NT2/D1 (cell line): ENCODE results near the gene FGFR2.

Experiments
- DNase-seq: peaks from one replicate; pipeline ENCODE4 v3.0.0-alpha.2; 2011; ENCODE audit warnings: low read depth, low spot score
- H3K27me3 ChIP-seq: 2 replicates; pipeline ENCODE4 v1.6.0; 2011; ENCODE audit warnings: mild to moderate bottlenecking; ENCODE audit not compliant: insufficient read length, insufficient read depth
- H3K36me3 ChIP-seq: 2 replicates; pipeline ENCODE4 v1.6.1; 2011; ENCODE audit warnings: mild to moderate bottlenecking, low read length, mixed read lengths; ENCODE audit not compliant: insufficient read depth, insufficient read length
- H3K4me1 ChIP-seq: 2 replicates; pipeline ENCODE4 v1.5.1; 2011; ENCODE audit not compliant: insufficient read depth, insufficient read length
- H3K4me3 ChIP-seq: 2 replicates; pipeline ENCODE4 v1.5.1; 2011; ENCODE audit warnings: low read depth; ENCODE audit not compliant: insufficient read length
- H3K9ac ChIP-seq: 2 replicates; pipeline ENCODE4 v1.6.0; 2011; ENCODE audit warnings: low read depth; ENCODE audit not compliant: insufficient read length
- H3K9me3 ChIP-seq: 2 replicates; pipeline ENCODE4 v1.5.1; 2011; ENCODE audit warnings: mild to moderate bottlenecking, low read length; ENCODE audit not compliant: insufficient read depth
- SUZ12 ChIP-seq: IDR thresholded peaks from 2 replicates; pipeline ENCODE4 v1.6.1; 2011; ENCODE audit not compliant: insufficient read length, insufficient read depth; ENCODE audit errors: extremely low read depth
- YY1 ChIP-seq: IDR thresholded peaks from 2 replicates; pipeline ENCODE4 v1.6.1; 2011; ENCODE audit not compliant: insufficient read length, insufficient read depth
- ZNF274 ChIP-seq: IDR thresholded peaks from 2 replicates; pipeline ENCODE4 v1.6.1; 2011; ENCODE audit warnings: mild to moderate bottlenecking, low read depth, low read length

The FGFR2 gene

DNA sequence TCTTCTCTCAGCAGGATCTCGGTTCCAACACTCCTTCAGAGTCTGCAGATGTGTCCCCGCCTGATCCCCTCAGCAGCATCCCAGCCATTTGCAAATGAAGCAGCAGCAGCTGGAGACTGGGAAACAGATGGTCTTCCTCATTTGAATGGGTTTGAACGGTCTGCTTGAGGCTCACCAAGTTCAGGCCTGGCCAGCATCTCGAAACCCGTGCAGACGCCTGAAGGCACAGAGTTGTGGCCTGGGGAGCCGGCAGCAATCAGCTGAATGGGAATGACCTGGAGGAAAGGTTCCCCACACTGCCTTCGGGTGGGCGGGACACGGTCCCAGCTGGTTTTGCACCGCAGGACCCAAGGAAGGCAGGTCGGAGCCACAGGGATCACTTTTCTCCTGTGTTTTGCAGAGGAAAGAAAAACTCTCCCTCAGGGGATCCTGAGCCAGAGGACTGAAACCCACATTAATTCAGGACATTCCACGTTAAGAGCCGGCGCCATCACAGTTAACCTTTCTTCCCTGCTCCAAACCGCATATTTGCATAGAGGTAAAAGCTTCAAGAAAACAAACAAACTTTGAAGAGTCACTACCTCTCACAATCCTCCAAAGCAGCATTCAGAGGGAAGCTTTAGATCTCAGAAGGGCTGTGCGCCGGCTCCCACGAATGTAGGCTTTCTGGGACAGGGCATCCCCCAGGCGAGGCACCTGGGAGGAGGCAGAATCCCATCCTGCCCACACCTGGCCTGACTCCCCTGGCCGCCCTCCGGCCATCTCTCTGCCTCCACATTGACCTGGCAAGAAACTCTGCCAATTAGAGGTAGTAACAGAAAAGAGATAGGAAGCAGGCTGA, 17.7 kb downstream of the FGFR2 start:
- Histone ChIP-seq H3K36me3 (peaks cover 8% of the 10 kb centered on the region), H3K4me1 (peaks cover 23% of the 10 kb centered on the region), H3K9ac (peak overlapping the region; percentile 72), H3K9me3 (no peaks in the 10 kb centered on the region), H3K4me3 (no peak overlapping the region), H3K27me3 (no peaks in the 10 kb centered on the region)
- DNase-seq = peak; percentile 84
- TF ChIP-seq ZNF274 (no peak), SUZ12 (no peak), YY1 (no peak)

DNA sequence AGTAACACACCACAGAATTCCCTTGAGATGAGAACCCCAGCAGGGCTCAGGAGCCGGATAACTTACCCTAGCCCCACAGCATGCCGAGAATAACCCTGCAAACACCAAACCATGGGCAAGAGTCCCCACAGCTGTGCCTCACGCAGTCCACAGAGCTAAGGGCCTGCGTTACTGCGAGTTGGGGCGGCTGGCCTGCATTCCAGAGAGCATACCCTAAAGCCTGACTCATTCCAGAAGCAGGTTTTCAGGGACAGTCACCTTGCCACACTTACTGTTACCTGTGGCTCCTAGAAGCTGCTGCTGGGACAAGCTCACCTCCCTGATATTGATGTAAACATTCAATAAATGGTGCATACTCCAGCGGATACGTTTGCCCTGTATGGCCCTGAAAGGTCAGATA, 18.6 kb downstream of the FGFR2 start:
- peaks cover 23% of the 10 kb centered on the region for H3K4me1 ChIP-seq
- TF ChIP-seq SUZ12 (no peak), ZNF274 (no peak), YY1 (no peak)
- H3K36me3 ChIP-seq = peaks cover 8% of the 10 kb centered on the region
- H3K27me3 ChIP-seq = no peaks in the 10 kb centered on the region
- H3K4me3 ChIP-seq = no peak overlapping the region
- H3K9ac ChIP-seq = peak overlapping the region; percentile 33
- DNase-seq = no peak
- H3K9me3 ChIP-seq = no peaks in the 10 kb centered on the region

DNA sequence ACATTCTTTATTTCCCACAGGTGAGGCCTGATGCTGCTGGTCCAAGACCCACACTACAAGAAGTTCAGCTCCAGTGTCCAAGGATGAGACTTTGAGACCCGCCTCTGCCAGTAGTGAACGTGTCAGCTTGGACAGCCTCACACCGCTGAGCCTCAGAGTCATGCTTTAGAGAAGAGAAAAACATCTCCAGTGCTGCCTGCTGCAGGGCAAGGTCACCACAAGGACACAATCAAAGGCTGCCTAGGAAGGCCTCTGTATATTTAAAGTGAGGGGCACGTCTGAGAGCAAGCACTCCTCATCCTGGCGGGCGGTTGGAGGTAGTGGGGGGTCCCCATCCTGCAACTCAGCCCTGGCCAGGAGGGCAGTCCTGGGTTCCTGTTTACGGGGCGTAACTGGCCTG, 19.3 kb downstream of the FGFR2 start:
- Histone ChIP-seq H3K4me3 (no peak overlapping the region), H3K9ac (peak overlapping the region; percentile 56), H3K9me3 (no peaks in the 10 kb centered on the region), H3K27me3 (no peaks in the 10 kb centered on the region), H3K4me1 (peaks cover 22% of the 10 kb centered on the region), H3K36me3 (peaks cover 6% of the 10 kb centered on the region)
- DNase-seq = no peak
- no peak for TF ChIP-seq SUZ12
- no peak for TF ChIP-seq YY1
- TF ChIP-seq ZNF274 = no peak

DNA sequence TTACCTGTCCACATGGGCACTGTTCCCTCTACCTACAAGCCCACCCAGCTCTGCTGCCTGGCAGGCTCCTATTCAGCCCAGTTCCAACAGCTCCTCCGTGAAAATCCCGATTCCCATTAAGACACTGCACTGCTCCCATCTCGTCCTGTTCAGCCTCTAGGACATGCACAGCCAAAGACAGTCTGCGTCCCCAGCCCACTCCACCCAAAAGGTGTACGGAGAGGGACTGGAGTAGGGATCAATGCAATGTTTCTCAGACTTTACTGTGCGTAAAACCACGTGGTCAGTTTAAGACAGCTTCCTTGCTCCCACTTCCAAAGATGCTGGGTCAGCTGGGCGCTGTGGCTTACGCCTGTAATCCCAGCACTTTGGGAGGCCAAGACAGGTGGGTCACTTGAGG, 19.9 kb downstream of the FGFR2 start:
- H3K9ac ChIP-seq = no peak overlapping the region
- peaks cover 4% of the 10 kb centered on the region for H3K36me3 ChIP-seq
- no peaks in the 10 kb centered on the region for H3K9me3 ChIP-seq
- peaks cover 23% of the 10 kb centered on the region for H3K4me1 ChIP-seq
- DNase-seq = no peak
- no peak overlapping the region for H3K4me3 ChIP-seq
- H3K27me3 ChIP-seq = no peaks in the 10 kb centered on the region
- TF ChIP-seq YY1 = no peak
- no peak for TF ChIP-seq ZNF274
- no peak for TF ChIP-seq SUZ12

DNA sequence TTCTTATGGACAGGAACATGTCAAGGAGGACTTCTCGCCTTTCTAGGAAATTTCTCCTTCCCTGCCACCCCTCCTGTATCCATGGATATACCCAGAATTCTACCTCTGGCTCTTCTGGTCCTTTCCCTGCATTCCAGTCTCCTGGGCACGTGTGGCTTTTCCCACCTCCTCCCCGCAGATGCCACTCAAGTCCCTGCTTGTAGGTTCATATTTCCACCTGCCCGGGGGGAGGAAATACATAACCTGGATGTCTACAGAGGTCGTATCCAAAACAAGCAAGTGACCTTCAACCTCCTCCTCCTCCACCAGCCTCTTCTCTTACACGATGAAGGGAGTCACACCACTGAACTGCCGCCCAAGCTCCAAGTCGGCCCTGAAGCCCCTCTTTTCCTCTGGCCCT, 20.7 kb downstream of the FGFR2 start:
- Histone ChIP-seq H3K4me1 (peaks cover 20% of the 10 kb centered on the region), H3K4me3 (no peak overlapping the region), H3K36me3 (no peaks in the 10 kb centered on the region), H3K9me3 (no peaks in the 10 kb centered on the region), H3K27me3 (no peaks in the 10 kb centered on the region), H3K9ac (peak overlapping the region; percentile 32)
- TF ChIP-seq YY1 (no peak), ZNF274 (no peak), SUZ12 (no peak)
- no peak for DNase-seq

DNA sequence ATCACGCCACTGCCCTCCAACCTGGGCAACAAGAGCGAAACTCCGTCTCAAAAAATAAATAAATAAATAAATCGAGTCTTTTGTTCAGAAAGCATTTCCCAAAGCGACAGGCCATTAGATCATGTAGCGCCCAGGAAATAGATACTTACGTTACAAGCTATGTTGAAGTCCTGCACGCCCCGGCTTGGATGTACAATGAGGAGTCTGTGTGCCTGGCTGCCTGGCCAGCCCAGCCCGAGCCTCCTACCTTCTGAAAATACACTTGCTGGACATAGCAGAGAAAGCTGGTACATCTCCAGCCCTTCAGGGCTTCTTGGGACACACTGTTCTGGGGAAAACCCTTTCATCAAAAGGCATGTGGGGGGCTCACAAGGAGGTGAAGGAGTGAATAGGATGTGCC, 22.1 kb downstream of the FGFR2 start:
- Histone ChIP-seq H3K36me3 (no peaks in the 10 kb centered on the region), H3K9me3 (no peaks in the 10 kb centered on the region), H3K4me3 (no peak overlapping the region), H3K9ac (no peak overlapping the region), H3K27me3 (no peaks in the 10 kb centered on the region), H3K4me1 (peaks cover 19% of the 10 kb centered on the region)
- no peak for DNase-seq
- TF ChIP-seq YY1 (no peak), ZNF274 (no peak), SUZ12 (no peak)

DNA sequence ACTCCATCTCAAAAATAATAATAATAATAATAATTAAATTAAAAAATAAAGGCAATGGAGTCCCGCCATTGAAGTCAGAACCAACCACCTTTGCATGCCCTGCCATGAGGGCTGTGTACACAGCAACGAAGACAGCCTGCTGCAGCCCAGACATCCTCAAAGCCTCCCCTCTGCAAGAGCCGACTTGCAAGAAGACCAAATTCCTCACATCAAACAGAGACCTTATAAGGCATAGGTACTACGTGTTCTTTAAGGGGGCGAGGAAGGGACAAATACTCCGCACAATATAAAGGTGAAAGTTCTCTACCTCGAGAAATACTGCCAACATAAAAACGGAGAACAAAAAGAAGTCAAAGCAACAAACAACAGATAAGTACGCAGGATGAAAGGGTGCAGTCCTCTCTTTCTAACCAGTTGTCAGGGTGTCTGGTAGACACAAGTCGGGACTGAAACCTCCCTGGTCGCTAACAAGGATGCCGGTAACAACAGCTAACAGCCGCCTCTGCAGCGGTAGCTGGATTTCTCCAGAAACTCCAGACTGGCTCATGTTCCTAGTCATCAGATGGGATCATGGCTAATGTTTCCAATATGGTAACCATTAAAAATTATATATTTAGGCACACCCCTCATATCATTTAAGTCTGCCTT, 23.6 kb downstream of the FGFR2 start:
- Histone ChIP-seq H3K36me3 (no peaks in the 10 kb centered on the region), H3K4me1 (peaks cover 17% of the 10 kb centered on the region), H3K27me3 (no peaks in the 10 kb centered on the region), H3K9ac (no peak overlapping the region), H3K4me3 (no peak overlapping the region), H3K9me3 (no peaks in the 10 kb centered on the region)
- DNase-seq = no peak
- no peak for TF ChIP-seq YY1
